GM21529 (cell line): Measurements from ENCODE around the gene PSMB5.

ENCODE experiments used
- ATAC-seq: cut with Tn5 transposase; IDR thresholded peaks from one replicate; pipeline ENCODE4 v1.9.1; 2021; ENCODE audit not compliant: unreplicated experiment

Gene PSMB5

DNA sequence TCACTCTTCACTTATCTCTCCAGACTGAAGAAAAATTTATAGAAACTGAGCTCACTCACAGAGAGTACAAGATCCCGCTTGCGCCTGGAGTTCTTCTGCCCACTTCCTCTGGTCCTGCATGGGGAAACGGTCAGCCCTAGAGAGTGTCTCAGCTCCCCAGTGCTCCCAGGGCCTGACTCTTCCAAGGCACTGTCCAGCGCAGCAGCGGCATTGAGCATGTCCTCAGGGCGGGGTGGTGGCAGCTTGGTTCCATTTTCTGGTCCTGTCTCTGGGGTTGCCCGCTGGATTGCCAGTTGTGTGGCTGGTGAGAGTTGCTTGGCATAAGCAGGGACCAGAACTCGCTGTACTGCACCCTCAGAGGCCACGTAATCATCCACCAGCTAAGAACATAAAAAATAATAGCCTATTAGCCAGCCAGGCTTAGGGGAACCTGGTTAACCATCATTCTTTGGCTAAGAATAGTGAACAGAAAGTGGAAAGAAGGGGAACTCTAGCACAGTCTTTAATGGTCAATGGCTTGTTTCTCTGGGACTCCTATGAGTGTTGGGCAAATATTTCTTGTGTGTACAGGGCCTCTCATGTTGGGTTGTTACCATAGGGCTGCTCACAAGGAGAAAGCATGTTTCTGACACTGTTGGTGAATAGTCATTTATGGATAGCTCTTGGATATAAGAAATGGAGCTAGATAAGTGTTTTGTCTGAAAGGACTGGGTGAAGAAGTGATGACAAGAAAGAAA is 38.6 kb downstream of the PSMB5 start:
- ATAC-seq = no peak

DNA sequence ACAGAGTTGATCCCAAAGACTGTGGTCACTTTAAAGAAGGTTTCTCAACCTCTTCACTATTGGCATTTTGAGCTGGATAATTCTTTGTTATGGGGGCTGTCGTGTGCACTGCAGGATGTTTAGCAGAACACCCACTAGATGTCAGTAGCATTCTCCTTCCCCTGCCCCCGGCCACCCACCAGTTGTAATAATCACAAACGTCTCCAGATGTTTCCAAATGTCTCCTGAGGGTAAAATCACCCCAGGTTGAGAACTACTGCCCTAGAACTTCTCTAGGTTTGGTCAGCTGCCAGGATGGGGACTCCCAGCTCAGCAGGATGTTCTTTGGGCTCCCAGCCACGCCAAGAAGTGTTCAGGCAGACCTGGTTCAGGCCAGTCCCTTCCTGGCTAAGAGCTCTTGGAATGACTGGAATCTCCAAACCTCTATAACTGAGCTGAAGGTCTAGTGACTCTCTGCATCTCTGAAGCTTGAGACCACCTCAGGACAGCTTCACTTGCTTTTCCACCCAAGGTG is 39.9 kb downstream of the PSMB5 start:
- ATAC-seq = no peak

DNA sequence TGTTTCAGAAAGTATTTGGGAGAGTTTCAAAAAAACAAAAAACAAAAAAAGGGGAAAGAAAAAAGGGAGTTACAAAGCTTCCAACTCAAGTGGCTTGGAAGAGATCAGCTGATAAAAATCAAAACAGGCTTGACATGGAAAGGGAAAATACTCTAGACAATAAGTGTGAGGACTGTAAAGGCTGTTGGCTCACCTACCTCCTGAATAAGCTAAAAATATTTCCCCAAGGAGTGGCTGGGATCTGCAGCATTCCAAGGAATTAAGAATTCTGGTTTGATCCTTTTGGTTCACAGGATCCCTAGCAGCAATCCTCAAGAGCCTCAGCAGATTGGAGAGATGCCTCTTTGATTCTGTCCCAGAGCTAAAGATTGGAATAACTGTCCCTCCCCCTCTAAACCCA is 41.2 kb downstream of the PSMB5 start:
- no peak for ATAC-seq

DNA sequence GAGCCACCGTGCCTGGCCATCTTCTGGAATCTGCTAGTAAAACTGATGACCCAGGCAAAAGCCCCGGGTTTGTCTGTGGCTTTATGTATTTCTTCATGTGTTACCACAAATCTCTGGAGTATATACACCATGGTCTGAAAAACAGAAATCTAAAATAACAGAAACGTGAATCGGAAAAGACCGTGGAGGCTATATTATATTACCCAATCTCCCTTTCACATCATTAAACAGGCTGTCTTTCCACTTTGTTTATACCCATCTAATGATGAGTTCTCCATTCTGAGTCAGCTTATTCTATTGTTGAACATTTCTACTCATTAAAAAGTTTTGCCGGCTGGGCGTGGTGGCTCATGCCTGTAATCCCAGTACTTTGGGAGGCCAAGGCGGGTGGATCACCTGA is 42.8 kb downstream of the PSMB5 start:
- no peak for ATAC-seq

DNA sequence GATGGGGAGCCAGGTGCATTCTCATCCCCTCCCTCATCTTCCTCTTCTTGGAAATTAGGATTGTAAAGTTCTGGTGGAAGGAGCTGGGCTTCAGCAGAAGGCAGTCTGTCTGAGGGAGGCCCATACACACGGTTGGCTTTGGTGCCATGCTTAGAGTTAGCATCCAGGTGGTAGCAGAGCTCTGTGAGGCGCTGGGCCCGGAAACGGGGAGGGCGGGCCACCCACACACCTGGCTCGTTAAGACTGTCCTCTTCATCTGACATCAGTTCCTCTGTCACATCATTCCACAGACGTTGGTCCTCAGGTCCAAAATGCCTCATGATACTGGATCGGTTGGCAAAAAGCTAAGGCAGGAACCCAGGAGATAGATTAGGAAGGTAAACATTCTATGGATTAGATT is 47.4 kb downstream of the PSMB5 start:
- ATAC-seq = no peak

DNA sequence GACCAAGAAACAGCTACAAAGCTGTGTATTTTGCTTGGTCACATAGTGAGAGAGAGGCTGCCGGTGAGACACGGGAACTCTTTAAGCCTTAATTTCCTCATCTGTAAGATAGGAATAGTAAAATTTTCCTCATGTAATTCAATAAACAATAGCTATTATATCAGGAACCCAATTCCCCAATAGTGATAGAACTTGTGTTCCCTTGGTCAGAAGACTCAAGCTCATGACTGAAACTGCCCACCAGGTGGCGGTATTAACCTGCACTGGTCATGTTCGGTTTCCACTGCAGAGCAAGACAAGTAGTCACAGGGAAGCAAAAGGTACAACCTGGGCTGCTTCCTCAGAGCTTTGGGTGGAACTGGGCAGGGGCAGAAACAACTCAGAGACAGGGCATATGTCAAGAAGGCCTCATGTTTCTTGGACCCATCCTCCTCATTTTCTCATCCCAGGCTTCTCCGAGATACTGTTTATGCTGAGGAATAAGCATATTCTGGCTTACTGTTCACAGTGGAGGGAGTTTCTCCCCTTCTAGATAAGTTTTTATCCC is 48.1 kb downstream of the PSMB5 start:
- no peak for ATAC-seq

DNA sequence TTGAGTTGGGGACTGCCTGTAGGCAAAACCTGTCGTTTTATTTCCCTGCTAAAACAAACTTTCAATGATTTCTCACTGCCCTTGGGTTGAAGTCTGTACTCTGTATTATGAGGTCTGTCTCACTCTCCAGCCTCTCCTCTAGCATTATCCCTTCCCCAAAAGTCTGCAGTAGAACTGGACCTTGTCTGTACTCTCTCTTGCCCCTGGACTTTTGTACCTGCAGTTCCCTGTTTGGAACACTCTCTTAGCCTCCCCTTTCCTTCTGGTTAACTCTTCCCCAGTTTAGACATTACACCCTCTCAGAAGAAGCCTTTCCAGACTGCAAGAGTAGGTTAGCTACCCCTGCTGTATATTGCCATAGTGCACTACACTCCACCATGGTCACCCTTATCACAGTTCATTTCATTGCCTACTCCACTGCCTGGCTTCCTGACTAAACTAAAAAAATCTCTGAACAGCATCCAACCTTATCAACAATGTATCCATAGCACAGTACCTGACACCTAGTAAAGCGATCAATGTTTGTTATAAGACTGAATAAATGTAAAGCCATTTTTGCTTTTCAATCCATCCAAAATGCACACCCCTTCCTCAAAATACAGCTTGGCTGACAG is 48.7 kb downstream of the PSMB5 start:
- no peak for ATAC-seq

DNA sequence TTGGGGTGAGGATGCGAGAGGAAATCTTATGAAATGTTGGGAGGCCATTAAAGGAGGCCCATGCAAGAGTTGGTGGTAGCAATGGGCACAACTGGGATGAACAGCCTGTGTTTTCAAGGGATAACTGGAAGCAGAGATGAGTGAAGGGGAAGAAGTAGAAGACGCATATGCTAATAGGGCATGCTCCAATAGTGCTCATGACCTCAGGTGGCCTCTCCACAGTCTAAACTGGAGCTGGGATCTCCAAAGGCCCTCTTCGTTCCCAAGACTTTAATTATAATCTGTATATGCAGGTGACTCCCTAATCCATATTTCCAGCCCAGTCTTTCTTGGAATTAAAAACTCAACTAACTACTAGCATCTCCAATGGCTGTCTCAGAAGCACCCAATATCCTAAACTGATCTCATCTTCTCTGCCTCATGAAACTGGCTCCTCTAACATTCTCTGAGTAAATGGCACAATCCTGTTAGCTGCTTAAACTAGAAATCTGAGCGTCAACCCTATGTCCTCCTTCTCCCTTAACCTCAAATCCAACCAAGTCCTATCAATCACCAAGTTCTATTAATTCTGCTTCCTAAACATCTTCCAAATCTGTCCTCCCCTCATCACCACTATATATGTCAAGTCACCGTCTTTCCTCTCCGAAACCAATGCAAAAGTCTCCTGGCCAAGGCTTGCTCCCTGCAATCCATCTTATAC is 49.6 kb downstream of the PSMB5 start:
- ATAC-seq = no peak

DNA sequence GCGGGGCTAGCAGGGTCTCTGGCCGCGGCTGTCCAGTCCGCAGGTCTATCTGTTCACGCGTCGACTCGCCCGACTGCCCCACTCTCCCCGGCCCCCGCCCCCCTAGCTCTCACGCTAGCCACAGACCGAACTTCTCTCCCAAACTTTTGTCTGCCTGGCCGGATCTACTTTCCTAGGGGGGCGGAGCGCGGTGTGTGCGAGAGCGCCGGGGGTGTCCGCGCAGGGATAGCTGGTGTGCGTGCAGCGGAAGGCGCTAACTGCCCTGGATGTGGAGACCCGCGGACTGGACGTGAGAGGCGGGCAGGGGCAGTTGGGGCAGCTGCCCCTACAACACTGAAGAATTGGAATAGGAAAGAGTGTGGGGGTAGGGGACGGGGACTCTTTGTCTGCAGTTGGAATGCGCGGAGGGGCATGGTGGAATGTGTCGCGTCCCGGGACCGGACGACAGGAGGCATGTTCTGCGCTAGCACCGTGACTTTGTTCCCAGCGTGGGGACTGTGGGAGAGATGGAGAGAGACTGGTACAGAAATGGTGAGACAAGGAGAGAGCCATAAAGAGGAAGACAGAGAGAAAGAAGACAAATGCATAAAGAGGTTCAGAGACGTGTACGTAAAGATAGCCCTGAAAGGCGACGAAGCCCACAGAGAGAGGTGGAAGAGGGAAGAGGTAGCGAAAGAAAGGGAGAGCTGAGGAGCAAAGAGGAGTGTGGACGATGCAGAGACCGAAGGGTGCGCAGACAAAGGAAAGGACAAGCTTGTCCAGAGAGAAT is 52.0 kb downstream of the PSMB5 start, which contains the start of gene AJUBA:
TSS of gene AJUBA (minus strand) at position 75 of the 769 bp plus-strand sequence. CDS start 285 bp downstream, outside the sequence.
- ATAC-seq = peak; percentile 42

DNA sequence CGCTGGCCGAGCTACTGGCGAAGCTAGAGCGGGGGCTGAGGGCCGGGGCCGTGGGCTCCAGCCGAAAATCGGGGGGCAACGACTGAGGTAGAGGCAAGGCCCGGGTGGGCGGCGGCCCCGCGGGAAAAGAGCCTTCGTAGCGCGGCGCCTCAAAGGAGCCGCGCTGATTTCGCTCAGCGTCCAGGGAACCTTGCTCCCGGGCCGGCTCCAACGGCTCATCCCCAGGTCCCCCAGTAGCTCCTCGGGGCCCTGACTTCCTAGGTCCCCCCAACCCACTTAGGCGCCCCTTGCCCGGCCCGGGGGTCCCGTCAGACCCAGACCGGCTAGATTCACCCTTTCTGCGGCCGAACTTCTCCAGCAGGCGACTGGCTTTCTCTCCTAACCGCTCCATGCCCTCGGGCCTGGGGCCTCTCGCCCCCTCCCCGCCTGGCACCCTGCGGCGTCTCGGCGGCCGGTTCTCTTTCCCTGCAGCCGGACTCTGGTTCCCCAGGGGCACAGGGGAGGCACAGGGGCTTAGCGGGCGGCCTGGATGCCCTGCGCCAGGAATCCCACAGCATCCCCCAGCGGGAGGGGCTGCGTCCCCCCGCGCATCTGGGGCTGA is 52.7 kb downstream of the PSMB5 start:
- ATAC-seq = peak; percentile 6

DNA sequence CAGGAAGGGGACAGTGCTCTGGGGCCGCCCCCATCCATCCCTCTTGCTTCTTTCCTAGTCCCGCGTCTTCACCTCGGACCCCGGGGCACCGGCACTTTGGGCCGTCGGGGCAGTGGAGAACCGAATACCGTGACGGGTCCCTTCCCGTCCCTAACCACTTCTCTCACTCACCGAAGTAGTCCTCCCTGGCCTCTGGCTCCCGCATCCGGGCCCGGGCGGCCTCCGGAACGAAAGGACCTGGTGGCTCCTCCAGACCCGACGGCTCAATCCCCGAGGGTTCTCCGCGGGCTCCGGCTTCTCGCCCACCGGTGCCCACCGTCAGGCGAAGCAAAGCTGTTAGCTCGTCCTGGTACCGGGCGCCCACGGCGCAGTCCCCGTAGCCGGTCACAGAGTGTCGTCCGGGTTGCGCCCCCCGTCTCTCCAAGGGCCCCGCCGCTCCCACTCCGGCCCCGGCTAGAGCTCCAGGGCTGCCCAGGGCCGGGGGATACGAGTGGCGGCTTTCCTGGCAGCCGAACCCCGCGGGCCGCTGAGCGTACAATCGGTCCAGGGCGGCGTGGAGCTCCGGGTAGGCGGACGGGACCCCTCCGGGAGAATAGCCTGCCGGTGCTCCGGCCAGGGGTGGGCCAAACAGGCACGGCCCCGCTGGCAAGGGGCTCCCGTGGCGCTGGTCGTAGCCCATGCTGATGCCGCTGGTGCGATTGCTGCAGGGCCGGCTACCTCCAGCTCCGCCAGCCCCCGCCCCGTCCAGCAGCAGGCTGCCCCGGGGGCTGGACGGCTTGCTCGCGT is 53.4 kb downstream of the PSMB5 start:
- no peak for ATAC-seq

DNA sequence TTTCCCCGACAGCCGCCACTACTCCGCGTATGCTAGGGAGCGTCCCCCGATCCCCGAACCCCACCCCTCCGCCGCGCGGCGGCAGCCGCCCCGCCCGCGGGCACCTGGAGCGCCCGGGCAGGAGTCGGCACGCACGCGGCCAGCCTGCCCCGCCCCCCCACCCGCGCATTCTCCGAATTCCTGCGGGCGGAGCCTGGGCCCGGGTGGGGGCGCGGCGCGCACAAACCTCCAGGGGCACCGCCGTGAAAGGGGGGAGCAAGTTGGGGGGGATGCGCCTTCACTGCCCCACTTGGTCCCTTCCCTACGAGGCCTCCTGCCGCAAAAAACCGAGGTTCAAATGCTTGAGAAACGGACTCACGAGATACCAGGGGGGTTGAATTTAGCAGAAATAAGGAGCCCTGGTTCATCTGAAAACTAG is 54.0 kb downstream of the PSMB5 start:
- ATAC-seq = no peak

DNA sequence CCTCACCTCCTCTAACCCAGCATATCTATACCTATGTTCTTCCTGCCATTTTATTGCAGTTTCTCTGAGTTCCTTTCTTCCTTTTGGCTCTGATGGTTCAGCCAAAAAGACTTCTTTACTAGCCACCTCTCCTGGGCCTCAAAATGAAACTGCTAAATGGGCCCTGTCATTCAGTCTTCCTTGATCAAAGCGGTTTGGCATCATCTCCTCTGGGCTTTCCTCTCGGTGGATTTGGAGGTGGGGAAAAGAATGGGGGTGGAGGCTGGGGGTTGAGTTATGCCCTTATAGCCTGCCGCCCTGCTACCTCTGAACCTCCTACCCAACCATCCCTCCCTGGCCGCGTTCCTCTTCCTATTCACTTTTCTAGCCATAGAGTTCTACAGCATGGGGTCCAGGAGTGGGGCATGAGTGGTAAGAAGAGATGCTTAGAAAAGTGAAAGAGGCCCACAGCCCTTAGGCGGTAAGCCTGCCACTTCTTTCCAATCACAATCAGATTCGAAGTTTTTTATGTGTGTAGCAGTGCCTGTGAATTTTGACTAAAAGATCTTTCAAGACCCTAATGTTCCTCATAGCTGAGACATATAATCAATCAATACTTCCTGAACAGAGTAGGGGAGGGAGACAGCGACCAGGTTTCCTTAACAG is 54.8 kb downstream of the PSMB5 start:
- no peak for ATAC-seq

DNA sequence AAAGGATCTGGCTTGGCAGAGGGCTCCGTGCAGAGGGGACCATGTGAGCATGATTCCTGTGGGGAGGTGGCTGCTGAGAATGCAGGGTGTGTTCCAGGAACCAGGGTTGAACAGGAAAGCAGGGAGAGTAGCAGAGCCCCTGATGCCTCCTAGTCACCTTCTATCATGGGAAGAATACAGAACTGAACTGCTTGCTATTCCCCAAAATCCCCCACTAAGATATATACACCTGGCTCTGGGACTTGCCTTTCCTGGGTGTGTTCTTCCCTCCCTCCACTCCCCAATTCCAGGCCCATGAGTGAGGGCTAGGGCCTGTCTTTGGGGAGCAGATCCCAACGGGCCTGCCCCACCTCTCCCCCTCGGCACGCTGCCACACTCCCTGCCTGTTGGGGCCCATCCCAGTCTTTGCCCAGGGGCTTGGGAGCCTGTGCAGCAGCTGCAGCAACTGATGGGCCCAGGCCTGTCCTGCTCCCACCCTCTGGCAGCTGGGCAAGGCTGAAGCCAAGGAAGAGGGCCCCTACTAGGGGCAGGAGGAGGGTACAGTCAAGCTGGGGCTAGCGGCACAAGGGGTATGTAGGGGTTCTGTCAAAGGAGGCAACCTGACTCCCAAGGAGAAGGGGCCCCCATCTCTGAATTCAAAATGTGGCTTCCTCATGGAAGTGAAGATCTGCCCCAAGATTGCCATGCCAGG is 55.6 kb downstream of the PSMB5 start:
- ATAC-seq = no peak

DNA sequence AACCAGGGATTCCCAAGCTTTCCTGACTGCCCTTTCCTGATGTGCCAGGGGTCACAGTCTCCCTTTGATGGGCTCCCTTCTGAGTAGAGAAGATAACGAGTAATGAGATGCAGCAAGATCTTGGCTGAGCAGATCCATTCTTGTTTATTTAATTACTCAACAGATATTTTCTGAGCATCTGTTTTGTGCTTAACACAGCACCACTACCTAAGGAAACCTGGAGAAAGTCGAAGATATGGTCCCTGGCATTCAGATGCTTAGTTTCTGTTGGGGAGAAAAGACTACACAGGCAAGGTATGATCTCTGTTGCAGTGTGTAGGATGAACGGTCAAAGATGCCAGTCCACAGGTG is 56.2 kb downstream of the PSMB5 start:
- ATAC-seq = no peak

DNA sequence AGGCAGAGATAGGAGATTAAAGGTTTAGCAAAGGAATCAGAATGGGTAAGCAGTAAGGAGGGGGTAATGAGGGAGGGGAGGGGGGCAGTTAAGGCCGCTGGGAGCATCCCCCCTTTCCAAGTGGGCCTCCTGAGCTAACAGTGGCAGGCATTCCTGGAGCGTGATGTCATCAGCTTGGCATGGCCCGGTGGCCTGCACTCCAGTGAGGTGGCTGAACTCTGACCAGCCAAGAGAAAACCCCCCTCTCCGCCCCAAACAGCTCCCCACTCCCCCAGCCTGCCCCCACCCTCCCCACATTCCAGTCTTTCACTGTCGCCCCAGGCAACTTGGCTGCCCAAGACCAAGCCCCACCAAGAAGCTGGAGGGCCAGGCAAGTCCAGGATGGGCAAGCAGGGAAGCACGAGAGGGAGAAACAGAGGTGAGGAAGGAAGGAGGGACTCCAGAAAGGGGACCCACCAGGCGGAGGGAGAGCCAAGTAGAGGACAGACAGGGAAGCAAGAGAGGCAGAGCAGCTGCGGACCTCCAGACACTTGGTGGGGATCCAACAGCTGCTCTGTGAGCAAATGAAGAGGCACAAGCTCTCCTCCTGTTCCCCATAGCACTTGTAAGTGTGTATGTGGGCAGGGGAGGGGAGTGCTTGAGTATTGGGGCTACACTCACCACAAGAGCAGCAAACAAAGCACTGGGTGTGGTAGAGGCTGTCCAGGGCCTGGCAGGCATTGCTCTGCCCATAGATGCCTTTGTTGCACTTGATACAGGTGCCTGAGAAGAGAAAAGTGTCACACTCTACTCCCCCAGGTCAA is 56.8 kb downstream of the PSMB5 start:
- no peak for ATAC-seq

DNA sequence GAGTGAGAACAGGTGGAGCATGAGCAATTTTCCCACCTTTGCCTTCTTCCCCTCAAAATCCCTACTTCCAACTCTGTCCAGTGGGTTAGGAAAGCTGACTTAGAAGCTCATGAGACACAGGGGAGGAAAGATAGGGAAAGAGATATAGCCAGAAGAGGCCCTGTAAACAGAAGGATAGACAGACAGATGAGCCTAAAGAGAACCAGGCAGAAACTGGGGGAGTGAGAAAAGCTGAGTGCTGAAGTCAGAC is 57.3 kb downstream of the PSMB5 start:
- no peak for ATAC-seq
